Activated CD4-positive, alpha-beta T cell treated with anti-CD3 and anti-CD28 coated beads for 48 hours (primary cell): ENCODE data around the gene BICDL2.

Source experiments
- DNase-seq: peaks from one replicate; pipeline ENCODE4 v3.0.0-alpha.2; 2020

Gene BICDL2

GRCh38 chr16:3008690-3009037 is 28.1 kb downstream of the BICDL2 start:
- DNase-seq, result no peak

GRCh38 chr16:3007957-3008689 is 28.6 kb downstream of the BICDL2 start:
- DNase-seq, result no peak

GRCh38 chr16:3007059-3007956 is 29.4 kb downstream of the BICDL2 start:
- no peak for DNase-seq

GRCh38 chr16:3004781-3005284 is 31.9 kb downstream of the BICDL2 start:
- DNase-seq, result no peak

GRCh38 chr16:3004319-3004718 is 32.4 kb downstream of the BICDL2 start:
- DNase-seq, result peak; percentile 27

- peak; percentile 98 for DNase-seq
These were observed 33.0 kb downstream of the BICDL2 start for GRCh38 chr16:3003582-3004270.

GRCh38 chr16:3001316-3001715 is 35.4 kb downstream of the BICDL2 start:
- no peak for DNase-seq

- DNase-seq, result no peak
These were observed 36.2 kb downstream of the BICDL2 start for GRCh38 chr16:3000540-3000939.

- DNase-seq, result no peak
These were observed 36.8 kb downstream of the BICDL2 start for GRCh38 chr16:2999929-3000328.

- DNase-seq, result no peak
These were observed 40.4 kb downstream of the BICDL2 start for GRCh38 chr16:2996298-2996697.

GRCh38 chr16:2992383-2993081 is 44.2 kb downstream of the BICDL2 start:
- DNase-seq, result no peak

GRCh38 chr16:2991566-2992261 is 45.0 kb downstream of the BICDL2 start:
- DNase-seq, result no peak

GRCh38 chr16:2990891-2991290 is 45.9 kb downstream of the BICDL2 start:
- no peak for DNase-seq

GRCh38 chr16:2988590-2989099 is 48.1 kb downstream of the BICDL2 start:
- no peak for DNase-seq

GRCh38 chr16:2987833-2988232 is 48.9 kb downstream of the BICDL2 start:
- no peak for DNase-seq

GRCh38 chr16:2987286-2987685 is 49.5 kb downstream of the BICDL2 start:
- no peak for DNase-seq

- no peak for DNase-seq
These were observed 50.0 kb downstream of the BICDL2 start for GRCh38 chr16:2986623-2987188.

- no peak for DNase-seq
These were observed 50.8 kb downstream of the BICDL2 start for GRCh38 chr16:2985893-2986355.

- no peak for DNase-seq
These were observed 51.3 kb downstream of the BICDL2 start for GRCh38 chr16:2985462-2985861.

- DNase-seq, result peak; percentile 88
These were observed 53.0 kb downstream of the BICDL2 start for GRCh38 chr16:2983706-2984136.

GRCh38 chr16:2982402-2982801 is 54.3 kb downstream of the BICDL2 start:
- no peak for DNase-seq
